Natural killer cell (primary cell): ENCODE data around the gene TSGA10IP. TPM values are rescaled to one million over a fixed set of nuclear protein-coding genes. Genes with fewer than 3 reads are reported as not detected.
A peak's percentile ranks its signal among the peaks of the same experiment; 100 is the strongest.

Experiments used
- ATAC-seq, 3 donors: fragments of 150-1000 bp in 2 of 3; fragments of 200-7000 bp in 1 of 3; cut with Tn5 transposase; 1 replicate in 1 of 3; 2 replicates in 2 of 3; pipeline ENCODE4 v1.10.0; 2021; ENCODE audit warnings: mild to moderate bottlenecking in 2 of 3, moderate library complexity in 2 of 3
- DNase-seq, 2 donors: peaks; one replicate each; pipeline versions ENCODE4 v3.0.0 to v3.0.0-alpha.2; 2013 to 2021; ENCODE audit warnings: mixed read lengths in 1 of 2
- H3K27ac ChIP-seq: one replicate; pipeline ENCODE4 v1.5.1; 2013; ENCODE audit warnings: mild to moderate bottlenecking, low read length
- H3K27me3 ChIP-seq: one replicate; pipeline ENCODE4 v1.6.1; 2013; ENCODE audit warnings: low read length; ENCODE audit not compliant: control insufficient read depth, insufficient read depth
- H3K36me3 ChIP-seq: one replicate; pipeline ENCODE4 v1.6.1; 2013; ENCODE audit warnings: low read length; ENCODE audit not compliant: control insufficient read depth, insufficient read depth
- H3K4me1 ChIP-seq: one replicate; pipeline ENCODE4 v1.6.1; 2013; ENCODE audit warnings: low read length; ENCODE audit not compliant: control insufficient read depth, insufficient read depth
- H3K4me3 ChIP-seq: one replicate; pipeline ENCODE4 v1.5.1; 2013; ENCODE audit warnings: low read length
- H3K9me3 ChIP-seq: one replicate; pipeline ENCODE4 v1.6.1; 2013; ENCODE audit warnings: low read length; ENCODE audit not compliant: control insufficient read depth, insufficient read depth
- H3K27ac Mint-ChIP-seq, 2 donors: one replicate each; pipeline ENCODE4 v1.8.0; 2022; ENCODE audit warnings: mild to moderate bottlenecking in 2 of 2, mixed read lengths in 2 of 2, moderate library complexity in 1 of 2
- H3K27me3 Mint-ChIP-seq, 2 donors: one replicate each; pipeline ENCODE4 v1.8.0; 2022; ENCODE audit warnings: low read depth in 2 of 2, mixed read lengths in 2 of 2
- H3K36me3 Mint-ChIP-seq: one replicate; pipeline ENCODE4 v1.8.0; 2022; ENCODE audit warnings: mixed read lengths
- H3K4me1 Mint-ChIP-seq, 2 donors: one replicate each; pipeline ENCODE4 v1.8.0; 2022; ENCODE audit warnings: mixed read lengths in 2 of 2
- H3K4me3 Mint-ChIP-seq: one replicate; pipeline ENCODE4 v1.8.0; 2022; ENCODE audit warnings: mild to moderate bottlenecking, moderate library complexity, mixed read lengths
- H3K9me3 Mint-ChIP-seq, 2 donors: one replicate each; pipeline ENCODE4 v1.8.0; 2022; ENCODE audit warnings: mixed read lengths in 2 of 2
- WGBS: methylation state at CpG from one replicate; pipeline ENCODE4 v1.1.7; 2013; ENCODE audit warnings: missing lambda C conversion rate; ENCODE audit not compliant: insufficient coverage; 5-methylcytosine and 5-hydroxymethylcytosine counted together
- intact Hi-C: fragments of 100-400 bp; cut with micrococcal nuclease; formaldehyde crosslinking; loops from one replicate; pipeline ENCODE4 v1.14.2; 2022
- total RNA-seq, 4 donors: library from RNA; stranded (reverse); fragments of 120-200 nt in 1 of 4; gene quantifications; one replicate each; pipeline versions ENCODE4 v1.2.3 to v1.2.4, GENCODE V29; 2013 to 2022
- TF ChIP-seq, protein P1 (sequence below): fragments of 200-600 bp; IDR thresholded peaks from one replicate; pipeline ENCODE4 v1.8.0; 2022; ENCODE audit warnings: antibody characterized with exemption

Gene TSGA10IP
- total RNA-seq, 3 donors from 2014 or later (not counting 1 experiment from before 2014, with no cell fraction given), result not detected

DNA sequence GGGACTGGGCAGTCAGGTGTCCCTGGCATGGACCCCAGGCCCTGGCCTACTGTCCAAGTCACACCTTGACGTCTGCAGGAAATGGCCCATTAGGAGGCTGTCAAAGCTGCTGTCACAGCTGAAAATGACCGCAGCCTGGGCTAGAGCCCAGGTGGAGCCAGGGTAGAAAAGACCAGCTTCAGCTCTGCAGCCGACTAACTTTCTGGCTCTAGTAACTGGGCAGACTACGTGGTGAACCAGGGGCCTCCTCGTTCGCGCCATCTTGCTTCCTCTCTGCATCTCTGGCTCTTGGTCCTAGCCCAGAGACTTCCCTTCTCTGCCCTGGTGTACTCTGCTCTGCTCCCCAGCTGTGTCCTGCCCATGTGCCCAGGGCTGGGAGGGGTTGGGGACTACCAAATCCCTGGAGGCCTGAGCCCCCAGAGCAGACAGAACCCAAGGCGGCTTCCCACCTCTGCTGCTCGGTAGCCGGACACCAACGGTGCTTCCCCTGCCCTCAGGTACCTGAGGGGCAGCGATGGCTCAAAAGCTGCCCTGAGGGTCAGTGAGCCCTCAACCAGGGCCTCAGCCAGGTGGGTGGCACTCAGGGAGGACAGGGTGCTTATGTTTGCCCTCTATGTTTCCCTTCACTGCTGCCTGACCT lies 35.9 kb downstream of the TSGA10IP start:
- intact Hi-C loops, result loop anchor here (10.0 kb wide), 1 partner anchor 436 kb away; no protein-coding TSS in a partner anchor
- WGBS, result 90% methylated on average over 12 of the region's 12 CpGs
- Histone ChIP-seq H3K4me1 (peaks cover 10% of the 10 kb centered on the region), H3K36me3 (peaks cover 29% of the 10 kb centered on the region), H3K4me3 (no peak overlapping the region), H3K27me3 (no peaks in the 10 kb centered on the region), H3K27ac (no peak overlapping the region), H3K9me3 (no peaks in the 10 kb centered on the region)
- DNase-seq (no peak), ATAC-seq (peak in 1 of 3 donors; percentile 5)
- Mint-ChIP-seq H3K36me3 (no peaks in the 10 kb centered on the region), H3K4me1 (peaks cover 10 to 12% of the 10 kb centered on the region in 2 donors), H3K9me3 (no peaks in the 10 kb centered on the region), H3K27me3 (no peaks in the 10 kb centered on the region), H3K27ac (no peak overlapping the region), H3K4me3 (no peak overlapping the region)
- TF ChIP-seq, protein P1, sequence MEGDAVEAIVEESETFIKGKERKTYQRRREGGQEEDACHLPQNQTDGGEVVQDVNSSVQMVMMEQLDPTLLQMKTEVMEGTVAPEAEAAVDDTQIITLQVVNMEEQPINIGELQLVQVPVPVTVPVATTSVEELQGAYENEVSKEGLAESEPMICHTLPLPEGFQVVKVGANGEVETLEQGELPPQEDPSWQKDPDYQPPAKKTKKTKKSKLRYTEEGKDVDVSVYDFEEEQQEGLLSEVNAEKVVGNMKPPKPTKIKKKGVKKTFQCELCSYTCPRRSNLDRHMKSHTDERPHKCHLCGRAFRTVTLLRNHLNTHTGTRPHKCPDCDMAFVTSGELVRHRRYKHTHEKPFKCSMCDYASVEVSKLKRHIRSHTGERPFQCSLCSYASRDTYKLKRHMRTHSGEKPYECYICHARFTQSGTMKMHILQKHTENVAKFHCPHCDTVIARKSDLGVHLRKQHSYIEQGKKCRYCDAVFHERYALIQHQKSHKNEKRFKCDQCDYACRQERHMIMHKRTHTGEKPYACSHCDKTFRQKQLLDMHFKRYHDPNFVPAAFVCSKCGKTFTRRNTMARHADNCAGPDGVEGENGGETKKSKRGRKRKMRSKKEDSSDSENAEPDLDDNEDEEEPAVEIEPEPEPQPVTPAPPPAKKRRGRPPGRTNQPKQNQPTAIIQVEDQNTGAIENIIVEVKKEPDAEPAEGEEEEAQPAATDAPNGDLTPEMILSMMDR, result no peak

- Mint-ChIP-seq H3K4me3 (no peak overlapping the region), H3K27me3 (no peaks in the 10 kb centered on the region), H3K4me1 (peaks cover 2 to 3% of the 10 kb centered on the region in 2 donors), H3K36me3 (no peaks in the 10 kb centered on the region), H3K27ac (no peak overlapping the region), H3K9me3 (no peaks in the 10 kb centered on the region)
- DNase-seq, result no peak
- Histone ChIP-seq H3K4me3 (no peak overlapping the region), H3K27ac (no peak overlapping the region), H3K9me3 (no peaks in the 10 kb centered on the region), H3K36me3 (peaks cover 20% of the 10 kb centered on the region), H3K4me1 (no peaks in the 10 kb centered on the region), H3K27me3 (no peaks in the 10 kb centered on the region)
- intact Hi-C loops, result loop anchor here (10.0 kb wide), 1 partner anchor 437 kb away; no protein-coding TSS in a partner anchor
- peak in 1 of 3 donors; percentile 16 for ATAC-seq
- 86% methylated on average over 16 of the region's 16 CpGs for WGBS
- TF ChIP-seq, protein P1, result no peak
Observed at GRCh38 chr11:65981972-65982823, 36.9 kb downstream of the TSGA10IP start.

GRCh38 chr11:65982824-65983588 lies 37.7 kb downstream of the TSGA10IP start:
- Histone ChIP-seq H3K27me3 (no peaks in the 10 kb centered on the region), H3K36me3 (peaks cover 13% of the 10 kb centered on the region), H3K4me1 (no peaks in the 10 kb centered on the region), H3K27ac (no peak overlapping the region), H3K9me3 (no peaks in the 10 kb centered on the region), H3K4me3 (no peak overlapping the region)
- TF ChIP-seq, protein P1, result no peak
- no peak overlapping the region for H3K27ac Mint-ChIP-seq
- intact Hi-C loops, result loop anchor here (10.0 kb wide), 1 partner anchor 438 kb away; no protein-coding TSS in a partner anchor
- H3K4me1 Mint-ChIP-seq, result no peaks in the 10 kb centered on the region
- no peak overlapping the region for H3K4me3 Mint-ChIP-seq
- H3K9me3 Mint-ChIP-seq, result no peaks in the 10 kb centered on the region
- no peaks in the 10 kb centered on the region for H3K36me3 Mint-ChIP-seq
- 89% methylated on average over 22 of the region's 22 CpGs for WGBS
- ATAC-seq, result no peak
- H3K27me3 Mint-ChIP-seq, result no peaks in the 10 kb centered on the region
- DNase-seq, result no peak
